Mammary epithelial cell (primary cell): ENCODE measurements around the gene PVR.

ENCODE experiments used
- CTCF ChIP-seq, 2 donors: IDR thresholded peaks in 1 of 2; conservative IDR thresholded peaks in 1 of 2; 2 replicates each; pipeline ENCODE4 v1.5.1; 2011 to 2012; ENCODE audit warnings: inconsistent platforms in 2 of 2, low read length in 2 of 2, mild to moderate bottlenecking in 2 of 2, control low read depth in 1 of 2, low read depth in 1 of 2; ENCODE audit not compliant: insufficient read depth in 1 of 2; ENCODE audit errors: extremely low read depth in 1 of 2
- EZH2 ChIP-seq: IDR thresholded peaks from 2 replicates; pipeline ENCODE4 v1.6.1; 2012; ENCODE audit warnings: low read length, inconsistent platforms, borderline replicate concordance

GRCh38 chr19:44692379-44692721 is 48.6 kb downstream of the PVR start:
- no peak for TF ChIP-seq CTCF (conservative IDR thresholded peaks at IDR 0.05 in 1 of 2, IDR thresholded peaks at IDR 0.05 in 1 of 2; ENCODE audit: extremely low read depth in 1 of 2, insufficient read depth in 1 of 2, low read depth in 1 of 2, low read length in 2 of 2)
- no peak for TF ChIP-seq EZH2
